ENCODE measurements around the gene SPEM3.

DNA sequence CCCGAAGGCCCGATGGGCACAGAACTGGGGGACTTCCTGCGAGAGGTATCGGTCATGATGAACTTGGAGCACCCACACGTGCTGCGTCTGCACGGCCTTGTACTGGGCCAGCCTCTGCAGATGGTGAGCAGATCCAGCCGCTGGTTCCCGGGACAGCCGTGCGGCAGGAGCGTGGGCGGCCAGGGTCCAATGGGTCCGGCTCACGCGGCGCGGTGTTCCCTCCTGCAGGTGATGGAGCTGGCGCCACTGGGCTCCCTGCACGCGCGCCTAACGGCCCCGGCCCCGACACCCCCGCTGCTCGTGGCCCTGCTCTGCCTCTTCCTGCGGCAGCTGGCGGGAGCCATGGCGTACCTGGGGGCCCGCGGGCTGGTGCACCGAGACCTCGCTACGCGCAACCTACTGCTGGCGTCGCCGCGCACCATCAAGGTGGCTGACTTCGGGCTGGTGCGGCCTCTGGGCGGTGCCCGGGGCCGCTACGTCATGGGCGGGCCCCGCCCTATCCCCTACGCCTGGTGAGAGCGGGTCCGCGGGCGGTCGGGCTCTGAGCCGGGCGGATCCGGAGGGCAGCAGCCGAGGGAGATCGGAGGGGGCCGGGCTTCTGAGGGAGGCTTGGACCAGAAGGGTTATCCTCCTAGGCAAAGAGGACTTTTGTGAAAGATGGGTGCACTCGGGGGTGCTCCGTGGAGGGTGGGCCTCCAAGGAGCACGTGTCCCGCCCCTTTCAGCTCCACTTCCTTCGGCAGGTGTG, 44.7 kb upstream of the SPEM3 start:
- TF ChIP-seq, protein P1, sequence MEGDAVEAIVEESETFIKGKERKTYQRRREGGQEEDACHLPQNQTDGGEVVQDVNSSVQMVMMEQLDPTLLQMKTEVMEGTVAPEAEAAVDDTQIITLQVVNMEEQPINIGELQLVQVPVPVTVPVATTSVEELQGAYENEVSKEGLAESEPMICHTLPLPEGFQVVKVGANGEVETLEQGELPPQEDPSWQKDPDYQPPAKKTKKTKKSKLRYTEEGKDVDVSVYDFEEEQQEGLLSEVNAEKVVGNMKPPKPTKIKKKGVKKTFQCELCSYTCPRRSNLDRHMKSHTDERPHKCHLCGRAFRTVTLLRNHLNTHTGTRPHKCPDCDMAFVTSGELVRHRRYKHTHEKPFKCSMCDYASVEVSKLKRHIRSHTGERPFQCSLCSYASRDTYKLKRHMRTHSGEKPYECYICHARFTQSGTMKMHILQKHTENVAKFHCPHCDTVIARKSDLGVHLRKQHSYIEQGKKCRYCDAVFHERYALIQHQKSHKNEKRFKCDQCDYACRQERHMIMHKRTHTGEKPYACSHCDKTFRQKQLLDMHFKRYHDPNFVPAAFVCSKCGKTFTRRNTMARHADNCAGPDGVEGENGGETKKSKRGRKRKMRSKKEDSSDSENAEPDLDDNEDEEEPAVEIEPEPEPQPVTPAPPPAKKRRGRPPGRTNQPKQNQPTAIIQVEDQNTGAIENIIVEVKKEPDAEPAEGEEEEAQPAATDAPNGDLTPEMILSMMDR (IDR thresholded peaks at IDR 0.05), result no peak
- TF ChIP-seq POLR2A (IDR thresholded peaks at IDR 0.05), result no peak
